ENCODE measurements around the gene DIP2C. TPM values are rescaled to one million over a fixed set of nuclear protein-coding genes. Genes with fewer than 3 reads are reported as not detected.

DIP2C gene
- total and polyA plus RNA-seq, 2 donors from 2014 or later = 6.2 to 22.6 TPM

DNA sequence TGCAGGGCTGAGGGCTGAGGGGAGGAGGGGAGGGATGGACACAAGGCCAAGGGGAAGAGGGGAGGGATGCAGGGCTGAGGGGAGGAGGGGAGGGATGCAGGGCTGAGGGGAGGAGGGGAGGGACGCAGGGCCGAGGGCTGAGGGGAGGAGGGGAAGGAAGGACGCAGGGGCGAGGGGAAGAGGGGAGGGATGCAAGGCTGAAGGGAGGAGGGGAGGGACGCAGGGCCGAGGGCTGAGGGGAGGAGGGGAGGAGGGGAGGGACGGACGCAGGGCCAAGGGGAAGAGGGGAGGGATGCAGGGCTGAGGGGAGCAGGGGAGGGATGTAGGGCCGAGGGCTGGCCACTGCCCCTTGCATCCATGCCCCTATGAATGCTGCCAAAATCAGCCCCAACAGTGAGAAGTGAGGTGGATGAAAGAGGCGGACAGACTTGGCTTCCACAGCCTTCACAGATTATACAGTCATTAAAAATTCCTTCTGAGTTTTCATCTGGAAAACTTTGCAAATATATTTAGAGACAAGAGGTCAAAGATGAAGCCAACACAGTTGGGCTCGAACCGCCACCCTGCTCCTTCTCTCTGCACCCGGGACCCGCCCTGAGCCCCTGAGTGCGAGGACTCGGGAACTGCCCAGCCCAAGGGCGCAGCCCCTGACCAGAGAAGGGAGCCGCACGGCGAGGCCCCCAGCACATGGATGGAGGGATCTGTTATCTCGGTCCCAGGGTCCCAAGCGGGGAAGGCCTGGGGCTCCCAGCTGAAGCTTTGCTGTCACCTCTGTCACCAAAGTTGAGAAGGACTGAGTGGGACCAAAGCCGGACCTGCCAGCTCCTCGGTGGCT is 65.8 kb downstream of the DIP2C start:
- H3K4me3 ChIP-seq (ENCODE audit: low read length in 3 of 3) = no peak overlapping the region
- H3K9me3 ChIP-seq (ENCODE audit: control insufficient read depth in 2 of 3, insufficient read depth in 1 of 3, low read length in 3 of 3) = no peaks in the 10 kb centered on the region
- H3K36me3 ChIP-seq (ENCODE audit: control insufficient read depth in 2 of 3, insufficient read depth in 3 of 3, low read length in 3 of 3) = no peaks in the 10 kb centered on the region
- no peaks in the 10 kb centered on the region for H3K27me3 ChIP-seq (ENCODE audit: control insufficient read depth, insufficient read depth, low read length)
- H3K9ac ChIP-seq (ENCODE audit: low read length in 3 of 3) = no peak overlapping the region
- peak overlapping the region; percentile 88 to 91 for H3K27ac ChIP-seq (ENCODE audit: low read depth in 2 of 2, low read length in 2 of 2)
- no peak for FAIRE-seq
- TF ChIP-seq, protein P1, sequence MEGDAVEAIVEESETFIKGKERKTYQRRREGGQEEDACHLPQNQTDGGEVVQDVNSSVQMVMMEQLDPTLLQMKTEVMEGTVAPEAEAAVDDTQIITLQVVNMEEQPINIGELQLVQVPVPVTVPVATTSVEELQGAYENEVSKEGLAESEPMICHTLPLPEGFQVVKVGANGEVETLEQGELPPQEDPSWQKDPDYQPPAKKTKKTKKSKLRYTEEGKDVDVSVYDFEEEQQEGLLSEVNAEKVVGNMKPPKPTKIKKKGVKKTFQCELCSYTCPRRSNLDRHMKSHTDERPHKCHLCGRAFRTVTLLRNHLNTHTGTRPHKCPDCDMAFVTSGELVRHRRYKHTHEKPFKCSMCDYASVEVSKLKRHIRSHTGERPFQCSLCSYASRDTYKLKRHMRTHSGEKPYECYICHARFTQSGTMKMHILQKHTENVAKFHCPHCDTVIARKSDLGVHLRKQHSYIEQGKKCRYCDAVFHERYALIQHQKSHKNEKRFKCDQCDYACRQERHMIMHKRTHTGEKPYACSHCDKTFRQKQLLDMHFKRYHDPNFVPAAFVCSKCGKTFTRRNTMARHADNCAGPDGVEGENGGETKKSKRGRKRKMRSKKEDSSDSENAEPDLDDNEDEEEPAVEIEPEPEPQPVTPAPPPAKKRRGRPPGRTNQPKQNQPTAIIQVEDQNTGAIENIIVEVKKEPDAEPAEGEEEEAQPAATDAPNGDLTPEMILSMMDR (IDR thresholded peaks at IDR 0.05; ENCODE audit: borderline replicate concordance, extremely low read depth, insufficient read depth) = no peak
- DNase-seq = peak in 1 of 5 donors; percentile 83
- peaks cover 0 to 28% (median 25%) of the 10 kb centered on the region in 3 donors for H3K4me1 ChIP-seq (ENCODE audit: control insufficient read depth in 2 of 3, insufficient read depth in 2 of 3, low read depth in 1 of 3, low read length in 3 of 3)
- intact Hi-C loops (cut with DNase I) = no loop called here

DNA sequence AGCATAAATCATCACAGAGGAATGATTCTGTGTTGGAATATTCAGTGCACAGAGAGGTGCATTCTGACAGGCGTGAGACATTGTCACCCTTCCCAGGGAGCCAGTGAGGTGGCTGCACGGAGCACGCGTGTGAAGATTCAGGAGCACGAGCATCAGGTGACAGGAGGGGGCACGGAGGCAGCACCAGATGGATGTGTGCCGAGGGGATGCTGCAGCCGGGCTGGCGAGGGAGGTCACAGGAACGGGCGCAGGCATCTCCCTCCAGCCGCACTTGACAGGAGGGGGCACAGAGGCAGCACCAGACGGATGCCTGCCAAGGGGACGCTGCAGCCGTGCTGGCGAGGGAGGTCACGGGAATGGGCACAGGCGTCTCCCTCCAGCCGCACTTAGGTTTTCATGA is 66.5 kb downstream of the DIP2C start:
- no peaks in the 10 kb centered on the region for H3K27me3 ChIP-seq (ENCODE audit: control insufficient read depth, insufficient read depth, low read length)
- no peak overlapping the region for H3K27ac ChIP-seq (ENCODE audit: low read depth in 2 of 2, low read length in 2 of 2)
- H3K4me1 ChIP-seq (ENCODE audit: control insufficient read depth in 2 of 3, insufficient read depth in 2 of 3, low read depth in 1 of 3, low read length in 3 of 3) = peaks cover 0 to 27% (median 23%) of the 10 kb centered on the region in 3 donors
- FAIRE-seq (no peak), DNase-seq (peak in 1 of 5 donors; percentile 65)
- H3K4me3 ChIP-seq (ENCODE audit: low read length in 3 of 3) = no peak overlapping the region
- TF ChIP-seq, protein P1 (IDR thresholded peaks at IDR 0.05; ENCODE audit: borderline replicate concordance, extremely low read depth, insufficient read depth) = no peak
- peak overlapping the region in 1 of 3 donors; percentile 44 for H3K9ac ChIP-seq (ENCODE audit: low read length in 3 of 3)
- no peaks in the 10 kb centered on the region for H3K36me3 ChIP-seq (ENCODE audit: control insufficient read depth in 2 of 3, insufficient read depth in 3 of 3, low read length in 3 of 3)
- no peaks in the 10 kb centered on the region for H3K9me3 ChIP-seq (ENCODE audit: control insufficient read depth in 2 of 3, insufficient read depth in 1 of 3, low read length in 3 of 3)
- intact Hi-C loops (cut with DNase I) = no loop called here

DNA sequence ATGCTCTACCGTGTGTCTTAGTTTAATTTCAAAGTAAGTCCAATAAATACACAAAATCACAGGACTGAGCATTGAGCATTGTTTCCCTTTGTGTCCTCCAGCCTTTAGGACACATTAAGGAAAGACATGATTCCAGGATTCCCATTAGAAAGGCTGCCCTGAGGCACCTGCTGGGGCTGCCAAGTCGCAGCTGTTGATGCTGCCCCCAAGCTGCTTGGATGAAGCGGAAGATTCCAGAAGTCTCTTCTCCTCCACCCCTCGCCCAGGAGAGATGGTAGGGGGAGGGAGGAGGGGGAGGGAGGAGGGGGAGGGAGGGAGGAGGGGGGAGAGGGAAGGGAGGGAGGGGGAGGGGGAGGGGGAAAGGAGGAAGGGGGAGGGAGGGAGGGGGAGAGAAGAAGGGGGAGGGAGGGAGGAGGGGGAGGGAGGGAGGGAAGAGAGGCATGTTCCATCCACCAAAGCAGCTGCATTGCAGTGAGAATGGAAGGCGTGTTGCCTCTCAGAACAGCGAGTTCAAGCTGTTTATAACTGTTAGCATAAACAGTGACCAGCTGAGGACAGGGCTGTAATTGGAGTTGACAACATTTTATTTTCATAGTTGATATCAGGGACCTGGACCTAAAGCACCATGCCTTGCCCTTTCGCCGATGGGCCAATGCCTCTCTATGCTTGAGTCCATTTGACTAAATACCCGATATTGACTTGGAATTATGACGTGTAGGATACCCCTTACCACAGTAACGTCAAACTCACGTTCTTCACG is 67.3 kb downstream of the DIP2C start:
- peaks cover 0 to 27% (median 23%) of the 10 kb centered on the region in 3 donors for H3K4me1 ChIP-seq (ENCODE audit: control insufficient read depth in 2 of 3, insufficient read depth in 2 of 3, low read depth in 1 of 3, low read length in 3 of 3)
- H3K4me3 ChIP-seq (ENCODE audit: low read length in 3 of 3) = no peak overlapping the region
- TF ChIP-seq, protein P1 (IDR thresholded peaks at IDR 0.05; ENCODE audit: borderline replicate concordance, extremely low read depth, insufficient read depth) = no peak
- no peaks in the 10 kb centered on the region for H3K27me3 ChIP-seq (ENCODE audit: control insufficient read depth, insufficient read depth, low read length)
- no peaks in the 10 kb centered on the region for H3K9me3 ChIP-seq (ENCODE audit: control insufficient read depth in 2 of 3, insufficient read depth in 1 of 3, low read length in 3 of 3)
- no peaks in the 10 kb centered on the region for H3K36me3 ChIP-seq (ENCODE audit: control insufficient read depth in 2 of 3, insufficient read depth in 3 of 3, low read length in 3 of 3)
- peak overlapping the region in 1 of 3 donors; percentile 44 for H3K9ac ChIP-seq (ENCODE audit: low read length in 3 of 3)
- no peak overlapping the region for H3K27ac ChIP-seq (ENCODE audit: low read depth in 2 of 2, low read length in 2 of 2)
- intact Hi-C loops (cut with DNase I) = no loop called here
- DNase-seq = peak in 1 of 5 donors; percentile 25
- no peak for FAIRE-seq

All from kidney (tissue), 14 donors.